HG02588 (cell line): ENCODE results near the gene NUCB2.

Source experiments
- ATAC-seq: cut with Tn5 transposase; IDR thresholded peaks from one replicate; pipeline ENCODE4 v1.9.1; 2021; ENCODE audit warnings: mild to moderate bottlenecking, moderate library complexity; ENCODE audit not compliant: unreplicated experiment

The NUCB2 gene

DNA sequence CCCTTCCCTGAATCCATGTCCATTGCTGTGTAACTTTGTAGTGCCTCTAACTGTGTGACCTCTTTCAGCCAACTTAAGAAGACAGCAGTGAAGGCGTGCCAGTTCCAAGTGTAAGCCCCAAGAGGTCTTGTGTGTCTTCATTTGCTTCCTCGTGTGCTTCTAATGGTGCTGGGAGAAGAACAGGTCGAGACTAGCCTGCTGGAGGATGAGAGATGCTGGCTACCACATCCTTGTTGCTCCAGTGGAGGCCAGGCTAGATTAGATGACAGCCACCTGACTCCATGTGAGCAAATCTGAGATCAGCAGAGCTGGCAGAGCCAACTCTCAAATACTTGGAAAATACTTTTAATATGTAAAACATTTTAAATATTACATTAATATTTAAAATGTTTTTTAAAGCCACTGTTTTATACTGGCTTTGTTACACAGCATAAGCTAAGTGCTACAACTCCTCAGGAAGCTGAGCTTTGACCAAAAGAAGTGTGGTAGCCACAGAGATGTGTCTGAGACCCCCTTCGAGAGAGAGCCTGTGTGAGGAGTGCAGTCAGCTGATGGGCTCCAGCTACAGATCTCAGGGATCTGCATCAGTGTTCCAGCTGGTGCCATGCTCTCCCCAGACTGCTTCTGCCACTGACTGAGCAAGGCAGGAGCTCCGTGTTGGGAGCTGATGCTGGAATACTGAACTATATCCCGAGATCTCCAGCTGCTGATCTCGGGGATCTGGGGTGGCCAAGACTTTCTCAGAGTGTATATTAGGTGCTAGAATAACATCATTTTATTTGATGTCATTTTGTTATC, 103.0 kb downstream of the NUCB2 start:
- no peak for ATAC-seq

DNA sequence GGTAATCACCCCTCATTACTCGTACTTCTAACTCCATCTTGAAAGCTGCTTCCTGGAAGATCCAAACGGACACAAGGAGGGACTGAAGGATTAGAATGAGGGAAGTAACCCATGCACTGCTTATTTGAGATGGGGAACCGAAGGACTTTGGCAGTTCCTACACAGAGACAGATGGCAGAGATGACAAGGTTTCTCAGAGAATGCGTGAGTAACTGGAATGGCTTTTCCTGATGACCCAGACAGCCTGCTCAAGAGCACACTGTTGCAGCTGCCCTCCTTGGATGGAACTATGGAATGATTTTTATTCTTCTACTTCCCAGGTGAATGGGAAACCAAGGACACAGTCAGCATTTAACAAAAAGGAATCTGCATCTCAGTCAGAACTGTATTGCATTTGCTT, 104.6 kb downstream of the NUCB2 start:
- no peak for ATAC-seq
